Measurements from ENCODE around the gene PRDM16.

DNA sequence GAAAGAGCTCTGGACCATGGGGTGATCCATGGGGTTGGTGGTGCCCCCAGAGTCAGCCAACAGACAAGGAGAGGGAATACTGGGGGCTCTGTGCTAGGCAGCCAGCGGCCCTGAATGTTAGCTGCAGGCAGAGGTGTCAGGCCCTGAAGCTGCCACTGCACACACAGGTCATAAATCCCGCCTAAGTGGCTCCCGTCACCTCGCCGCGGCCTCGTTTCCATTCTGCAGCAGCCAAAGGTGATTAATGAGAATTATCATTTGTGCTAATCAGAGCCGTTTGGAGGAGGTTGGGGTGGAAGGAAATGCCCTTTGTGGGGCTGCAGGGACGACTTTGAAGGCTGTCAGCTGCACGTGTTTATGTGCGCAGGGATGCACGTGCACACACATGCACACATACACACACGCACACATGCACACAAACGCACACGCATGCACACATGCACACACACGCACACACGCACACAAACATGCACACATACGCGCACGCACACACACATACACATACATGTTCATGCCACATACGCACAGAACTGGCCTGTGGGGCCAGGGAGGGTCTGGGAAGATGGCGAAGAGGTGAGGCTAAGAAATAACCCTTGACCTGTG, 296.6 kb downstream of the PRDM16 start:
- TF ChIP-seq, protein P1, sequence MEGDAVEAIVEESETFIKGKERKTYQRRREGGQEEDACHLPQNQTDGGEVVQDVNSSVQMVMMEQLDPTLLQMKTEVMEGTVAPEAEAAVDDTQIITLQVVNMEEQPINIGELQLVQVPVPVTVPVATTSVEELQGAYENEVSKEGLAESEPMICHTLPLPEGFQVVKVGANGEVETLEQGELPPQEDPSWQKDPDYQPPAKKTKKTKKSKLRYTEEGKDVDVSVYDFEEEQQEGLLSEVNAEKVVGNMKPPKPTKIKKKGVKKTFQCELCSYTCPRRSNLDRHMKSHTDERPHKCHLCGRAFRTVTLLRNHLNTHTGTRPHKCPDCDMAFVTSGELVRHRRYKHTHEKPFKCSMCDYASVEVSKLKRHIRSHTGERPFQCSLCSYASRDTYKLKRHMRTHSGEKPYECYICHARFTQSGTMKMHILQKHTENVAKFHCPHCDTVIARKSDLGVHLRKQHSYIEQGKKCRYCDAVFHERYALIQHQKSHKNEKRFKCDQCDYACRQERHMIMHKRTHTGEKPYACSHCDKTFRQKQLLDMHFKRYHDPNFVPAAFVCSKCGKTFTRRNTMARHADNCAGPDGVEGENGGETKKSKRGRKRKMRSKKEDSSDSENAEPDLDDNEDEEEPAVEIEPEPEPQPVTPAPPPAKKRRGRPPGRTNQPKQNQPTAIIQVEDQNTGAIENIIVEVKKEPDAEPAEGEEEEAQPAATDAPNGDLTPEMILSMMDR (IDR thresholded peaks at IDR 0.05): no peak
- TF ChIP-seq EZH2phosphoT487 (IDR thresholded peaks at IDR 0.05; ENCODE audit: borderline replicate concordance, low read depth): no peak
- TF ChIP-seq, protein P2, sequence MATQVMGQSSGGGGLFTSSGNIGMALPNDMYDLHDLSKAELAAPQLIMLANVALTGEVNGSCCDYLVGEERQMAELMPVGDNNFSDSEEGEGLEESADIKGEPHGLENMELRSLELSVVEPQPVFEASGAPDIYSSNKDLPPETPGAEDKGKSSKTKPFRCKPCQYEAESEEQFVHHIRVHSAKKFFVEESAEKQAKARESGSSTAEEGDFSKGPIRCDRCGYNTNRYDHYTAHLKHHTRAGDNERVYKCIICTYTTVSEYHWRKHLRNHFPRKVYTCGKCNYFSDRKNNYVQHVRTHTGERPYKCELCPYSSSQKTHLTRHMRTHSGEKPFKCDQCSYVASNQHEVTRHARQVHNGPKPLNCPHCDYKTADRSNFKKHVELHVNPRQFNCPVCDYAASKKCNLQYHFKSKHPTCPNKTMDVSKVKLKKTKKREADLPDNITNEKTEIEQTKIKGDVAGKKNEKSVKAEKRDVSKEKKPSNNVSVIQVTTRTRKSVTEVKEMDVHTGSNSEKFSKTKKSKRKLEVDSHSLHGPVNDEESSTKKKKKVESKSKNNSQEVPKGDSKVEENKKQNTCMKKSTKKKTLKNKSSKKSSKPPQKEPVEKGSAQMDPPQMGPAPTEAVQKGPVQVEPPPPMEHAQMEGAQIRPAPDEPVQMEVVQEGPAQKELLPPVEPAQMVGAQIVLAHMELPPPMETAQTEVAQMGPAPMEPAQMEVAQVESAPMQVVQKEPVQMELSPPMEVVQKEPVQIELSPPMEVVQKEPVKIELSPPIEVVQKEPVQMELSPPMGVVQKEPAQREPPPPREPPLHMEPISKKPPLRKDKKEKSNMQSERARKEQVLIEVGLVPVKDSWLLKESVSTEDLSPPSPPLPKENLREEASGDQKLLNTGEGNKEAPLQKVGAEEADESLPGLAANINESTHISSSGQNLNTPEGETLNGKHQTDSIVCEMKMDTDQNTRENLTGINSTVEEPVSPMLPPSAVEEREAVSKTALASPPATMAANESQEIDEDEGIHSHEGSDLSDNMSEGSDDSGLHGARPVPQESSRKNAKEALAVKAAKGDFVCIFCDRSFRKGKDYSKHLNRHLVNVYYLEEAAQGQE (IDR thresholded peaks at IDR 0.05; ENCODE audit: low read depth, low read length): no peak
- TF ChIP-seq POLR2AphosphoS5 (IDR thresholded peaks at IDR 0.05; ENCODE audit: low read depth, low read length): no peak

Data from SK-N-SH (cell line).